ENCODE data around the gene UFL1.

The UFL1 gene

GRCh38 chr6:96505363-96505762, 16.2 kb upstream of the UFL1 start:
- no peak overlapping the region for H3K4me3 ChIP-seq (ENCODE audit: low read depth, low read length)
- no peak for DNase-seq (ENCODE audit: low read depth)
- TF ChIP-seq MAX (IDR thresholded peaks at IDR 0.05; ENCODE audit: low read depth, low read length) (no peak), CTCF (IDR thresholded peaks at IDR 0.05; ENCODE audit: low read depth, low read length) (no peak), MYC (IDR thresholded peaks at IDR 0.05; ENCODE audit: low read depth, low read length) (no peak)

GRCh38 chr6:96509281-96509680, 12.3 kb upstream of the UFL1 start:
- no peak for DNase-seq (ENCODE audit: low read depth)
- H3K4me3 ChIP-seq (ENCODE audit: low read depth, low read length), result no peak overlapping the region
- no peak for TF ChIP-seq CTCF (IDR thresholded peaks at IDR 0.05; ENCODE audit: low read depth, low read length)
- no peak for TF ChIP-seq POLR2A (IDR thresholded peaks at IDR 0.05; ENCODE audit: extremely low read depth, insufficient read length)
- TF ChIP-seq MYC (IDR thresholded peaks at IDR 0.05; ENCODE audit: low read depth, low read length), result no peak
- no peak for TF ChIP-seq MAX (IDR thresholded peaks at IDR 0.05; ENCODE audit: low read depth, low read length)

GRCh38 chr6:96520171-96521115, 1.2 kb upstream of the UFL1 start:
- no peak for TF ChIP-seq MYC (IDR thresholded peaks at IDR 0.05; ENCODE audit: low read depth, low read length)
- TF ChIP-seq MAX (IDR thresholded peaks at IDR 0.05; ENCODE audit: low read depth, low read length), result no peak
- TF ChIP-seq POLR2A (IDR thresholded peaks at IDR 0.05; ENCODE audit: extremely low read depth, insufficient read length), result no peak
- no peak for TF ChIP-seq CTCF (IDR thresholded peaks at IDR 0.05; ENCODE audit: low read depth, low read length)
- H3K4me3 ChIP-seq (ENCODE audit: low read depth, low read length), result peak overlapping the region; percentile 76
- DNase-seq (ENCODE audit: low read depth), result peak; percentile 14

GRCh38 chr6:96521306-96521643, 331 bp upstream of the UFL1 start:
- no peak for DNase-seq (ENCODE audit: low read depth)
- peak overlapping the region; percentile 76 for H3K4me3 ChIP-seq (ENCODE audit: low read depth, low read length)
- TF ChIP-seq POLR2A (IDR thresholded peaks at IDR 0.05; ENCODE audit: extremely low read depth, insufficient read length), result no peak
- 0 out of 2 replicates have a peak, but pooled peaks have one; percentile 34 for TF ChIP-seq MYC (IDR thresholded peaks at IDR 0.05; ENCODE audit: low read depth, low read length)

GRCh38 chr6:96522465-96523009, 931 bp downstream of the UFL1 start:
- TF ChIP-seq MAX (IDR thresholded peaks at IDR 0.05; ENCODE audit: low read depth, low read length), result 0 out of 2 replicates have a peak, but pooled peaks have one; percentile 32
- TF ChIP-seq MYC (IDR thresholded peaks at IDR 0.05; ENCODE audit: low read depth, low read length), result no peak
- H3K4me3 ChIP-seq (ENCODE audit: low read depth, low read length), result peak overlapping the region; percentile 76
- peak; percentile 54 for DNase-seq (ENCODE audit: low read depth)

GRCh38 chr6:96528193-96528592, 6.6 kb downstream of the UFL1 start:
- no peak for DNase-seq (ENCODE audit: low read depth)
- no peak overlapping the region for H3K4me3 ChIP-seq (ENCODE audit: low read depth, low read length)
- TF ChIP-seq MAX (IDR thresholded peaks at IDR 0.05; ENCODE audit: low read depth, low read length) (no peak), CTCF (IDR thresholded peaks at IDR 0.05; ENCODE audit: low read depth, low read length) (no peak), POLR2A (IDR thresholded peaks at IDR 0.05; ENCODE audit: extremely low read depth, insufficient read length) (no peak), MYC (IDR thresholded peaks at IDR 0.05; ENCODE audit: low read depth, low read length) (no peak)
